Stimulated activated memory B cell treated with anti-CD40 and anti-IgM and Interleukin-4, amounts not matched to agents 10 μg/mL and 1 μg/mL and 100 μg/mL, for 72 hours (primary cell): ENCODE measurements around the gene GMCL2.
A peak's percentile ranks its signal among the peaks of the same experiment; 100 is the strongest.

Experiments used
- ATAC-seq: fragments of 150-1000 bp; cut with Tn5 transposase; 2 replicates; pipeline ENCODE4 v1.10.0; 2021
- H3K27ac Mint-ChIP-seq: one replicate; pipeline ENCODE4 v1.8.0; 2022; ENCODE audit warnings: mild to moderate bottlenecking, mixed read lengths
- H3K27me3 Mint-ChIP-seq: one replicate; pipeline ENCODE4 v1.8.0; 2022; ENCODE audit warnings: mixed read lengths
- H3K36me3 Mint-ChIP-seq: one replicate; pipeline ENCODE4 v1.8.0; 2022; ENCODE audit warnings: mixed read lengths
- H3K4me1 Mint-ChIP-seq: one replicate; pipeline ENCODE4 v1.8.0; 2022; ENCODE audit warnings: mixed read lengths
- H3K4me3 Mint-ChIP-seq: one replicate; pipeline ENCODE4 v1.8.0; 2022; ENCODE audit warnings: mild to moderate bottlenecking, moderate library complexity, mixed read lengths
- H3K9me3 Mint-ChIP-seq: one replicate; pipeline ENCODE4 v1.8.0; 2022; ENCODE audit warnings: mixed read lengths

GMCL2 gene

DNA sequence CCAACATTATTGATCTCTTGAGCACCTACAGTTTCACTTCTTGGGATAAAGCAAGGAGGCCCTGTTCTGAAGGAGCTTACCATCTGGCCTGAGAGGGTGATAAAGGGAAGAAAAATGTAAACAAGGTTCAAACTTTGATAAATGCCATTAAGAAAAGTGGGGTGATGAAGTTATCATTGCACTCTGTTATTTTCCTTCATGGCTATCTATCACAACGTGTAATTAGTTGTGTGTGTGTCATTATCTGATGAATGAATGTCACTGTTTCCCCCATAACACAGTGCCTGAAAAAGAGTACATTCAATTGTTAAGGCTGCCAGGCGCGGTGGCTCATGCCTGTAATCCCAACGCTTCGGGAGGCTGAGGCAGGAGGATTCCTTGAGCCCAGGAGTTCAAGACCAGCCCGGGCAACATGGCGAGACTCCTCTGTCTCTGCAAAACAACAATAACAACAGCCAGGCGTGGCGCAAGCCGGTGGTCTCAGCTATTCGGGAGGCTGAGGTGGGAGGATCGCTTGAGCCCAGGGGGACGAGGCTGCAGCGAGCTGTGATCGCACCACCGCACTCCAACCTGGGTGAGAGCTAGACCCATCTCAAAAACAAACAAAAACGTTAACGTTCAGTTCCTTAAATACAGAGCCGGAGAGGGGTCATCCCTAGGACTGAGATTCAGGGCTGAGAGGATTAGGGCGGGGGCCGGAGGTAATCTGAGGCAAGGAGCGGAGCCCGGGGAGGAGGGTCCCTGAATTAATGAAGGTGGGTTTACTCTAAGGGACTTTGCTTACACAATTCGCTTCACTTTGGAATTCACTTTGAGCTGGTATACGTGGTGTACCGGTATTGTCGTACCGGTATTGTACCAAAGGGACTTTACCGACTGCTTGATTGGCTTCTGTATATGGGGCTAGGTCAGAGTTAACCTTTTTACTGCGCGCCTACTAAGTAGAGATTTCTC, 34.4 kb downstream of the GMCL2 start:
- H3K4me3 Mint-ChIP-seq = peak overlapping the region; percentile 92
- peaks cover 48% of the 10 kb centered on the region for H3K4me1 Mint-ChIP-seq
- peaks cover 32% of the 10 kb centered on the region for H3K36me3 Mint-ChIP-seq
- H3K27me3 Mint-ChIP-seq = no peaks in the 10 kb centered on the region
- H3K27ac Mint-ChIP-seq = peak overlapping the region; percentile 89
- no peak for ATAC-seq
- no peaks in the 10 kb centered on the region for H3K9me3 Mint-ChIP-seq

GRCh38 chr5:178150977-178151734, 36.0 kb downstream of the GMCL2 start:
- Mint-ChIP-seq H3K9me3 (no peaks in the 10 kb centered on the region), H3K27ac (peak overlapping the region; percentile 89), H3K4me3 (no peak overlapping the region), H3K4me1 (peaks cover 56% of the 10 kb centered on the region), H3K36me3 (peaks cover 49% of the 10 kb centered on the region), H3K27me3 (no peaks in the 10 kb centered on the region)
- ATAC-seq = no peak

- H3K27me3 Mint-ChIP-seq = no peaks in the 10 kb centered on the region
- no peaks in the 10 kb centered on the region for H3K9me3 Mint-ChIP-seq
- H3K4me3 Mint-ChIP-seq = no peak overlapping the region
- peaks cover 57% of the 10 kb centered on the region for H3K36me3 Mint-ChIP-seq
- peaks cover 56% of the 10 kb centered on the region for H3K4me1 Mint-ChIP-seq
- H3K27ac Mint-ChIP-seq = peak overlapping the region; percentile 39
- no peak for ATAC-seq
Observed at GRCh38 chr5:178149199-178149932, 37.8 kb downstream of the GMCL2 start.

DNA sequence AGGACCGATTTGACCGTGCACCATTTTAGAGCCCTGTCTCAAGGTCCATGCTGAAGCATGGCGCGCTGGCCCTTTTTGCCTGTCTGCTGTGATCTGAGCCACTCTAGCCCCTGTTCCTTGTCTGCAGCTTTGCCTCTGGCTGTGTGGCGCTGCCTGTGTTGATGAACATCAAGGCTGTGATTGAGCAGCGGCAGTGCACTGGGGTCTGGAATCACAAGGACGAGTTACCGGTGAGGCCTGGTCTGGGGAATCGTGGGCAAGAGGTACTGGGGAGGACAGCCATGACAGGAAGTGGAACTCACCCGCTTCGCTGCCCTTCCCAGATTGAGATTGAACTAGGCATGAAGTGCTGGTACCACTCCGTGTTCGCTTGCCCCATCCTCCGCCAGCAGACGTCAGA, 39.8 kb downstream of the GMCL2 start:
- H3K9me3 Mint-ChIP-seq = no peaks in the 10 kb centered on the region
- H3K27ac Mint-ChIP-seq = no peak overlapping the region
- peaks cover 42% of the 10 kb centered on the region for H3K4me1 Mint-ChIP-seq
- peaks cover 73% of the 10 kb centered on the region for H3K36me3 Mint-ChIP-seq
- no peaks in the 10 kb centered on the region for H3K27me3 Mint-ChIP-seq
- no peak overlapping the region for H3K4me3 Mint-ChIP-seq
- ATAC-seq = no peak

DNA sequence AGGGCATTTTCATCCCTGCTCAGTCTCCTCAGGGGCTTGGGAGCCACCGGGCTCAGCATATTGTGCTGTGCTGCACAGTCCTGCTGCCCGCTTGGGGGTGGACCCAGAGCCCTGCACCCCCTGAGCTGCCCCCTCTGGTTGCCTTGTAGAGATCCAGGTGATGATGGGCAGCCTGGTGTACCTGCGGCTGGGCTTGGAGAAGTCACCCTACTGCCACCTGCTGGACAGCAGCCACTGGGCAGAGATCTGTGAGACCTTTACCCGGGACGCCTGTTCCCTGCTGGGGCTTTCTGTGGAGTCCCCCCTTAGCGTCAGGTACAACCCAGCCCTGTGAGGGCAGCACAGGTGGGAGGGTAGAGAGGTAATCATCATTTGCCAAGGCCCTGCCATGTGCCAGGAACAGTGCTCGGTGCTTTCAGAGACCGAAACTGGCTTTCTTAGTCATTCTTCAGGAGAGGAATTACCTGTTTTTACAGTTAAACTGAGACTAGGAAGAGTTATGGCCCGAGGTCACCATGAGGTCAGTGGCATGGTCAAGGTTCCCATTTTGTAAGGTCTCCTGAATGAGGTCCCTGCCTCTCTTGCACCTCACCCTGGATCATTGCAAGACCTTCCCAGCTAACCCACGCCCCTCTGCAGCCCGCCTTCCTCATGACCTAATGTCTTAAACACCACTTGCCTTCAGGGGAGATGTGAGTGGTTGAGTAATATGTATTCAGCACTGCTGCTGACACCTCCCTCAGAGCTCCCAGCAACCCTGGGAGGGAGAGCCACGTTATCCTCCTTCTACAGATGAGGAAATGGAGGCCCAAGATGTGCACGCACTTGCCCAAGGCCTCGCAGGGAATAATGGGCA, 41.0 kb downstream of the GMCL2 start:
- H3K27me3 Mint-ChIP-seq = no peaks in the 10 kb centered on the region
- no peaks in the 10 kb centered on the region for H3K9me3 Mint-ChIP-seq
- peaks cover 73% of the 10 kb centered on the region for H3K36me3 Mint-ChIP-seq
- ATAC-seq = peak; percentile 87
- H3K4me1 Mint-ChIP-seq = peaks cover 31% of the 10 kb centered on the region
- H3K27ac Mint-ChIP-seq = peak overlapping the region; percentile 59
- no peak overlapping the region for H3K4me3 Mint-ChIP-seq

DNA sequence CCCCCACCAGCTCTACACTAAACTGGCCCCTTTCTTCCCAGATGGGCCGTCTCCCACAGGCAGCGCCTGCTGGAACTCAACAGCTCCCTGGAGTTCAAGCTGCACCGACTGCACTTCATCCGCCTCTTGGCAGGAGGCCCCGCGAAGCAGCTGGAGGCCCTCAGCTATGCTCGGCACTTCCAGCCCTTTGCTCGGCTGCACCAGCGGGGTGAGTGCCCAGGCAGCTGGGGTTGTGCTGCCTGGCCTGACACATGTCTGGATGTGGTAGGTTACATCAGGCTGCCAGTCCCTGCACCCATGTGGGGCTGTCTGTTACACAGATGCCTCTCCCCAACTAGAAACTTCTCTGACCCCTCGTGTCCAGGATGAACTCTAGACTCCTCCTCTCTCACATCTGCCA, 43.3 kb downstream of the GMCL2 start:
- no peaks in the 10 kb centered on the region for H3K9me3 Mint-ChIP-seq
- H3K27ac Mint-ChIP-seq = no peak overlapping the region
- H3K27me3 Mint-ChIP-seq = no peaks in the 10 kb centered on the region
- peaks cover 20% of the 10 kb centered on the region for H3K4me1 Mint-ChIP-seq
- ATAC-seq = no peak
- no peak overlapping the region for H3K4me3 Mint-ChIP-seq
- peaks cover 65% of the 10 kb centered on the region for H3K36me3 Mint-ChIP-seq

- H3K9me3 Mint-ChIP-seq = no peaks in the 10 kb centered on the region
- peaks cover 14% of the 10 kb centered on the region for H3K4me1 Mint-ChIP-seq
- no peaks in the 10 kb centered on the region for H3K27me3 Mint-ChIP-seq
- H3K36me3 Mint-ChIP-seq = peaks cover 59% of the 10 kb centered on the region
- H3K4me3 Mint-ChIP-seq = no peak overlapping the region
- no peak for ATAC-seq
- H3K27ac Mint-ChIP-seq = no peak overlapping the region
Observed at GRCh38 chr5:178143246-178143645, 43.9 kb downstream of the GMCL2 start.

- Mint-ChIP-seq H3K4me3 (no peak overlapping the region), H3K27me3 (no peaks in the 10 kb centered on the region), H3K27ac (no peak overlapping the region), H3K9me3 (no peaks in the 10 kb centered on the region), H3K36me3 (peaks cover 53% of the 10 kb centered on the region), H3K4me1 (peaks cover 14% of the 10 kb centered on the region)
- no peak for ATAC-seq
Observed at GRCh38 chr5:178142642-178143041, 44.5 kb downstream of the GMCL2 start.

GRCh38 chr5:178141550-178141949, 45.6 kb downstream of the GMCL2 start:
- H3K27ac Mint-ChIP-seq = no peak overlapping the region
- no peaks in the 10 kb centered on the region for H3K27me3 Mint-ChIP-seq
- peaks cover 48% of the 10 kb centered on the region for H3K36me3 Mint-ChIP-seq
- no peaks in the 10 kb centered on the region for H3K9me3 Mint-ChIP-seq
- H3K4me1 Mint-ChIP-seq = peaks cover 14% of the 10 kb centered on the region
- no peak for ATAC-seq
- H3K4me3 Mint-ChIP-seq = no peak overlapping the region

DNA sequence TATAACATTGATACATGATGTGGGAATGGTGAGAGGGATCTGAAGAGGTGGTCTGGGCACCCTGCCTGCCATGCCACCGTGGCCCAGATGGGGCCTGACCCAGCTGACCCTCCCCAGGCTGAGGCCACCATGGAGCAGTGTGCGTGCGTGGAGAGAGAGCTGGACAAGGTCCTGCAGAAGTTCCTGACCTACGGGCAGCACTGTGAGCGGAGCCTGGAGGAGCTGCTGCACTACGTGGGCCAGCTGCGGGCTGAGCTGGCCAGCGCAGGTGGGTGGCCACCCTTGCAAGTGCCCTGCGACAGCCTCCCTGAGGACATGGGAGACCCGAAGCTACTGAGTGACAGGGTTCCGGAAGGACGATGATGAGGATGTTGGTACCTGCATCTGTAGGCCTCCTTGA, 49.2 kb downstream of the GMCL2 start:
- Mint-ChIP-seq H3K4me1 (peaks cover 13% of the 10 kb centered on the region), H3K4me3 (no peak overlapping the region), H3K36me3 (peaks cover 47% of the 10 kb centered on the region), H3K27me3 (no peaks in the 10 kb centered on the region), H3K27ac (no peak overlapping the region), H3K9me3 (no peaks in the 10 kb centered on the region)
- ATAC-seq = no peak

- H3K4me1 Mint-ChIP-seq = peaks cover 14% of the 10 kb centered on the region
- H3K27ac Mint-ChIP-seq = peak overlapping the region; percentile 19
- peaks cover 38% of the 10 kb centered on the region for H3K36me3 Mint-ChIP-seq
- H3K27me3 Mint-ChIP-seq = no peaks in the 10 kb centered on the region
- H3K4me3 Mint-ChIP-seq = no peak overlapping the region
- no peaks in the 10 kb centered on the region for H3K9me3 Mint-ChIP-seq
- ATAC-seq = no peak
Observed at GRCh38 chr5:178136990-178137389, 50.2 kb downstream of the GMCL2 start.
